HCT116 (cell line): ENCODE results near the gene ADGRD1. TPM values are rescaled to one million over a fixed set of nuclear protein-coding genes. Genes with fewer than 3 reads are reported as not detected.

Experiments used
- ATAC-seq: fragments of 200-7000 bp; cut with Tn5 transposase; 2 replicates; pipeline ENCODE4 v1.9.1; 2020; ENCODE audit warnings: mild to moderate bottlenecking, moderate library complexity
- BruUV-seq: library from RNA; stranded (reverse); fragments of 400-500 nt; replicated peaks from 2 replicates; lab custom pipeline; 2021; lab: Mats Ljungman, UMichigan
- CTCF ChIA-PET: fragments of 300-600 bp; sonication (Branson Sonifier 250); formaldehyde crosslinking; loops from one replicate; lab custom pipeline; 2021; ENCODE audit warnings: antibody characterized with exemption; lab: Charles Lee
- POLR2A ChIA-PET: fragments of 300-600, 350-600 bp; sonication (Branson Sonifier 250); formaldehyde crosslinking; loops from one replicate; lab custom pipeline; 2021; ENCODE audit warnings: antibody characterized with exemption; lab: Charles Lee
- RAD21 ChIA-PET, 2 experiments: fragments of 300-600 bp; sonication (Branson Sonifier 250); formaldehyde crosslinking; loops; one replicate each; lab custom pipeline; 2023; ENCODE audit warnings: low total read pairs in 2 of 2; ENCODE audit not compliant: uncharacterized antibody in 2 of 2, unreplicated experiment in 2 of 2, low non-redundant PET in 1 of 2; lab: Charles Lee
- DNase-seq: peaks from one replicate; pipeline ENCODE4 v3.0.0-alpha.2; 2010; ENCODE audit warnings: low read depth, low spot score
- H2AFZ ChIP-seq: fragments of 200-600 bp; shearing (Covaris generic), sonication (generic); 2 replicates; pipeline ENCODE4 v1.6.1; 2017; ENCODE audit warnings: low read depth, mixed run types, mixed read lengths, antibody characterized with exemption, low read length; ENCODE audit not compliant: poor library complexity, severe bottlenecking
- H3K27ac ChIP-seq: 2 replicates; pipeline ENCODE4 v1.5.1; 2012; ENCODE audit warnings: low read depth, low read length
- H3K27me3 ChIP-seq: fragments of 200-600 bp; sonication (generic); 2 replicates; pipeline ENCODE4 v1.6.1; 2016; ENCODE audit warnings: mixed run types, low read length, mixed read lengths; ENCODE audit not compliant: insufficient read depth
- H3K36me3 ChIP-seq, 2 experiments: fragments of 200-500 bp in 1 of 2; fragments of 200-600 bp in 1 of 2; sonication (Bioruptor generic) in 1 of 2; sonication (generic) in 1 of 2; 2 replicates each; pipeline versions ENCODE4 v1.5.1 to v1.6.1; 2014 to 2016; ENCODE audit warnings: low read length in 2 of 2, inconsistent platforms in 1 of 2, mixed read lengths in 1 of 2, mixed run types in 1 of 2; ENCODE audit not compliant: insufficient read depth in 2 of 2, control insufficient read depth in 1 of 2
- H3K4me1 ChIP-seq, 2 experiments: fragments of 200-600 bp in 1 of 2; sonication (generic) in 1 of 2; 2 replicates each; pipeline versions ENCODE4 v1.5.1 to v1.6.1; 2012 to 2017; ENCODE audit warnings: low read length in 2 of 2, inconsistent platforms in 1 of 2, mild to moderate bottlenecking in 1 of 2, mixed read lengths in 1 of 2, mixed run types in 1 of 2, moderate library complexity in 1 of 2; ENCODE audit not compliant: insufficient read depth in 2 of 2, control insufficient read depth in 1 of 2
- H3K4me2 ChIP-seq: fragments of 200-600 bp; sonication (generic); 2 replicates; pipeline ENCODE4 v1.6.1; 2017; ENCODE audit warnings: mixed run types, low read length, mixed read lengths
- H3K4me3 ChIP-seq, 2 experiments: fragments of 200-600 bp in 1 of 2; sonication (generic) in 1 of 2; replicated peaks in 1 of 2; 2 replicates each; pipeline ENCODE4 v1.5.1; 2011 to 2016; ENCODE audit warnings: low read length in 2 of 2, control low read depth in 1 of 2, low read depth in 1 of 2, mild to moderate bottlenecking in 1 of 2, mixed read lengths in 1 of 2, mixed run types in 1 of 2
- H3K79me2 ChIP-seq: fragments of 200-600 bp; sonication (generic); 2 replicates; pipeline ENCODE4 v1.6.1; 2017; ENCODE audit warnings: mild to moderate bottlenecking, mixed run types, low read length, moderate library complexity, mixed read lengths; ENCODE audit not compliant: insufficient read depth
- H3K9ac ChIP-seq: fragments of 200-600 bp; sonication (generic); 2 replicates; pipeline ENCODE4 v1.6.1; 2016; ENCODE audit warnings: low read length, mixed read lengths
- H3K9me2 ChIP-seq: fragments of 200-600 bp; sonication (generic), shearing (Covaris generic); 2 replicates; pipeline ENCODE4 v1.6.1; 2017; ENCODE audit warnings: mixed run types, mild to moderate bottlenecking, moderate library complexity; ENCODE audit not compliant: insufficient read depth
- H3K9me3 ChIP-seq, 2 experiments: fragments of 200-500 bp in 1 of 2; fragments of 200-600 bp in 1 of 2; sonication (Bioruptor generic) in 1 of 2; sonication (generic) in 1 of 2; 2 replicates each; pipeline ENCODE4 v1.6.1; 2014 to 2017; ENCODE audit warnings: low read length in 2 of 2, mixed read lengths in 2 of 2, inconsistent platforms in 1 of 2, low read depth in 1 of 2, mild to moderate bottlenecking in 1 of 2, mixed run types in 1 of 2, moderate library complexity in 1 of 2; ENCODE audit not compliant: control insufficient read depth in 1 of 2, insufficient read depth in 1 of 2
- H4K20me1 ChIP-seq: fragments of 200-600 bp; sonication (generic), shearing (Covaris generic); 2 replicates; pipeline ENCODE4 v1.6.1; 2017; ENCODE audit warnings: mixed run types, mild to moderate bottlenecking, moderate library complexity; ENCODE audit not compliant: insufficient read depth
- CBX3 ChIP-seq: IDR thresholded peaks from 2 replicates; pipeline ENCODE4 v1.6.1; 2012; ENCODE audit warnings: low read depth
- EGR1 ChIP-seq: IDR thresholded peaks from 2 replicates; pipeline ENCODE4 v1.6.1; 2012; ENCODE audit warnings: low read depth
- ELF1 ChIP-seq: IDR thresholded peaks from 2 replicates; pipeline ENCODE4 v1.6.1; 2012; ENCODE audit warnings: low read depth, borderline replicate concordance
- EZH2 ChIP-seq: fragments of 200-600 bp; sonication (generic); IDR thresholded peaks from 2 replicates; pipeline ENCODE4 v1.6.1; 2017; ENCODE audit warnings: antibody characterized with exemption, mixed run types
- EZH2phosphoT487 ChIP-seq: fragments of 200-600 bp; IDR thresholded peaks from 2 replicates; pipeline ENCODE4 v1.6.1; 2018; ENCODE audit warnings: antibody characterized with exemption, borderline replicate concordance
- MAX ChIP-seq: IDR thresholded peaks from 2 replicates; pipeline ENCODE4 v1.6.1; 2012
- POLR2A ChIP-seq: IDR thresholded peaks from 2 replicates; pipeline ENCODE4 v1.7.0; 2011; ENCODE audit warnings: borderline replicate concordance; ENCODE audit not compliant: insufficient read depth, insufficient read length; ENCODE audit errors: extremely low read depth
- POLR2AphosphoS5 ChIP-seq: IDR thresholded peaks from 2 replicates; pipeline ENCODE4 v1.6.1; 2011; ENCODE audit warnings: mild to moderate bottlenecking, low read depth, low read length, moderate library complexity
- RAD21 ChIP-seq: IDR thresholded peaks from 2 replicates; pipeline ENCODE4 v1.6.1; 2012; ENCODE audit warnings: low read depth, mild to moderate bottlenecking
- REST ChIP-seq: IDR thresholded peaks from 2 replicates; pipeline ENCODE4 v1.6.1; 2012; ENCODE audit warnings: low read depth
- SIN3A ChIP-seq: IDR thresholded peaks from 2 replicates; pipeline ENCODE4 v1.6.1; 2012; ENCODE audit warnings: low read depth
- SP1 ChIP-seq: IDR thresholded peaks from 2 replicates; pipeline ENCODE4 v1.6.1; 2012; ENCODE audit warnings: low read depth
- SRF ChIP-seq: IDR thresholded peaks from 2 replicates; pipeline ENCODE4 v1.6.1; 2012; ENCODE audit warnings: low read depth
- TCF7L2 ChIP-seq: IDR thresholded peaks from 2 replicates; pipeline ENCODE4 v1.7.0; 2011; ENCODE audit warnings: borderline replicate concordance, inconsistent platforms; ENCODE audit not compliant: insufficient read depth, insufficient read length; ENCODE audit errors: extremely low read depth
- YY1 ChIP-seq: IDR thresholded peaks from 2 replicates; pipeline ENCODE4 v1.6.1; 2011; ENCODE audit warnings: low read length, low read depth, moderate library complexity, mild to moderate bottlenecking; ENCODE audit not compliant: insufficient replicate concordance; ENCODE audit errors: extremely low read depth
- ZBTB33 ChIP-seq: IDR thresholded peaks from 2 replicates; pipeline ENCODE4 v1.6.1; 2011; ENCODE audit warnings: mild to moderate bottlenecking, low read length, moderate library complexity; ENCODE audit not compliant: insufficient replicate concordance; ENCODE audit errors: extremely low read depth
- ZFX ChIP-seq: fragments of 450-650 bp; IDR thresholded peaks from 2 replicates; pipeline ENCODE4 v1.6.1; 2017
- intact Hi-C: fragments of 100-400 bp; cut with micrococcal nuclease; formaldehyde crosslinking; loops from 2 replicates; pipeline ENCODE4 v1.10.0; 2022
- total RNA-seq: library from RNA; stranded (reverse); gene quantifications from one replicate; pipeline ENCODE4 v1.2.1, GENCODE V29; 2021; ENCODE audit not compliant: unreplicated experiment
- TF ChIP-seq, protein P1 (sequence below), 3 experiments: fragments of 200-600 bp in 1 of 3; sonication (generic) in 1 of 3; IDR thresholded peaks in 2 of 3; conservative IDR thresholded peaks in 1 of 3; 2 replicates each; pipeline ENCODE4 v1.5.1; 2012 to 2017; ENCODE audit warnings: low read depth in 2 of 3, low read length in 2 of 3, antibody characterized with exemption in 1 of 3, borderline replicate concordance in 1 of 3, control low read depth in 1 of 3, mild to moderate bottlenecking in 1 of 3, mixed read lengths in 1 of 3, mixed run types in 1 of 3, moderate library complexity in 1 of 3; ENCODE audit not compliant: insufficient read depth in 1 of 3

ADGRD1 gene
- total RNA-seq, 1 experiment from 2014 or later: 0.44 TPM

GRCh38 chr12:130937063-130937462 is 16.6 kb upstream of the ADGRD1 start:
- TF ChIP-seq SIN3A: no peak
- TF ChIP-seq ELF1: no peak
- no peak for TF ChIP-seq ZFX
- TF ChIP-seq EGR1: no peak
- no peak for TF ChIP-seq YY1
- TF ChIP-seq EZH2: no peak
- TF ChIP-seq TCF7L2: no peak
- TF ChIP-seq CBX3: no peak
- TF ChIP-seq, protein P1, sequence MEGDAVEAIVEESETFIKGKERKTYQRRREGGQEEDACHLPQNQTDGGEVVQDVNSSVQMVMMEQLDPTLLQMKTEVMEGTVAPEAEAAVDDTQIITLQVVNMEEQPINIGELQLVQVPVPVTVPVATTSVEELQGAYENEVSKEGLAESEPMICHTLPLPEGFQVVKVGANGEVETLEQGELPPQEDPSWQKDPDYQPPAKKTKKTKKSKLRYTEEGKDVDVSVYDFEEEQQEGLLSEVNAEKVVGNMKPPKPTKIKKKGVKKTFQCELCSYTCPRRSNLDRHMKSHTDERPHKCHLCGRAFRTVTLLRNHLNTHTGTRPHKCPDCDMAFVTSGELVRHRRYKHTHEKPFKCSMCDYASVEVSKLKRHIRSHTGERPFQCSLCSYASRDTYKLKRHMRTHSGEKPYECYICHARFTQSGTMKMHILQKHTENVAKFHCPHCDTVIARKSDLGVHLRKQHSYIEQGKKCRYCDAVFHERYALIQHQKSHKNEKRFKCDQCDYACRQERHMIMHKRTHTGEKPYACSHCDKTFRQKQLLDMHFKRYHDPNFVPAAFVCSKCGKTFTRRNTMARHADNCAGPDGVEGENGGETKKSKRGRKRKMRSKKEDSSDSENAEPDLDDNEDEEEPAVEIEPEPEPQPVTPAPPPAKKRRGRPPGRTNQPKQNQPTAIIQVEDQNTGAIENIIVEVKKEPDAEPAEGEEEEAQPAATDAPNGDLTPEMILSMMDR (IDR thresholded peaks at IDR 0.05 in 2 of 3, conservative IDR thresholded peaks at IDR 0.05 in 1 of 3; ENCODE audit: borderline replicate concordance in 1 of 3, insufficient read depth in 1 of 3, low read depth in 2 of 3, low read length in 2 of 3): no peak
- no peak for TF ChIP-seq EZH2phosphoT487
- no peak for TF ChIP-seq POLR2A
- no peak for TF ChIP-seq ZBTB33
- no peak for TF ChIP-seq MAX
- no peak for TF ChIP-seq SRF
- no peak for TF ChIP-seq SP1
- TF ChIP-seq RAD21: no peak
- no peak for TF ChIP-seq REST
- no peak for TF ChIP-seq POLR2AphosphoS5
- TF ChIP-seq, all 23 proteins: peak for 0
- Histone ChIP-seq H2AFZ (no peak overlapping the region), H3K9me3 (no peaks in the 10 kb centered on the region), H3K9ac (no peak overlapping the region), H3K9me2 (no peaks in the 10 kb centered on the region), H3K36me3 (no peaks in the 10 kb centered on the region), H3K27me3 (peaks cover 31% of the 10 kb centered on the region), H3K27ac (no peak overlapping the region), H3K4me3 (no peak overlapping the region), H4K20me1 (no peaks in the 10 kb centered on the region; the same call in 1 of the 2 replicates), H3K4me1 (no peaks in the 10 kb centered on the region), H3K4me2 (no peak overlapping the region), H3K79me2 (no peaks in the 10 kb centered on the region)
- ChIA-PET POLR2A (no interaction called here), CTCF (no interaction called here), RAD21 (no interaction called here)
- intact Hi-C loops: no loop called here
- ATAC-seq (no peak), DNase-seq (no peak)
- no TSS peak for BruUV-seq
